ENCODE data around the gene ST3GAL5.
"Not testable (repeated sequence)": the region's sequence is repeated elsewhere in the genome, so short reads cannot be mapped to it uniquely, and the experiment has no call there.

ST3GAL5 gene

GRCh38 chr2:85831735-85832134 is 57.1 kb downstream of the ST3GAL5 start:
- no peak overlapping the region for H3K4me3 ChIP-seq (ENCODE audit: low read length)
- H3K27me3 ChIP-seq (ENCODE audit: control insufficient read depth, insufficient read depth, low read length), result no peaks in the 10 kb centered on the region
- no peaks in the 10 kb centered on the region for H3K9me3 ChIP-seq (ENCODE audit: control insufficient read depth, low read length)

GRCh38 chr2:85830645-85831044 is 58.1 kb downstream of the ST3GAL5 start:
- Histone ChIP-seq H3K27me3 (ENCODE audit: control insufficient read depth, insufficient read depth, low read length) (no peaks in the 10 kb centered on the region), H3K9me3 (ENCODE audit: control insufficient read depth, low read length) (no peaks in the 10 kb centered on the region)

More at GRCh38 chr2:85831735-85832134, 57.1 kb downstream of the ST3GAL5 start:
- no peak overlapping the region for H3K9ac ChIP-seq (ENCODE audit: low read length)
- no peaks in the 10 kb centered on the region for H3K36me3 ChIP-seq (ENCODE audit: control insufficient read depth, insufficient read depth, low read length)
- H3K4me1 ChIP-seq (ENCODE audit: control insufficient read depth, insufficient read depth, low read length), result peaks cover 6% of the 10 kb centered on the region

GRCh38 chr2:85829394-85829793 is 59.4 kb downstream of the ST3GAL5 start:
- not testable (repeated sequence) for H3K9ac ChIP-seq (ENCODE audit: low read length); H3K27me3 ChIP-seq (ENCODE audit: control insufficient read depth, insufficient read depth, low read length); H3K4me1 ChIP-seq (ENCODE audit: control insufficient read depth, insufficient read depth, low read length); H3K4me3 ChIP-seq (ENCODE audit: low read length); H3K9me3 ChIP-seq (ENCODE audit: control insufficient read depth, low read length); H3K36me3 ChIP-seq (ENCODE audit: control insufficient read depth, insufficient read depth, low read length)

More at GRCh38 chr2:85830645-85831044, 58.1 kb downstream of the ST3GAL5 start:
- no peak overlapping the region for H3K9ac ChIP-seq (ENCODE audit: low read length)
- H3K4me1 ChIP-seq (ENCODE audit: control insufficient read depth, insufficient read depth, low read length), result peaks cover 6% of the 10 kb centered on the region
- no peak overlapping the region for H3K4me3 ChIP-seq (ENCODE audit: low read length)
- no peaks in the 10 kb centered on the region for H3K36me3 ChIP-seq (ENCODE audit: control insufficient read depth, insufficient read depth, low read length)

- no peaks in the 10 kb centered on the region for H3K27me3 ChIP-seq (ENCODE audit: control insufficient read depth, insufficient read depth, low read length)
- no peak overlapping the region for H3K9ac ChIP-seq (ENCODE audit: low read length)
- H3K4me3 ChIP-seq (ENCODE audit: low read length), result no peak overlapping the region
- H3K9me3 ChIP-seq (ENCODE audit: control insufficient read depth, low read length), result no peaks in the 10 kb centered on the region
- no peaks in the 10 kb centered on the region for H3K36me3 ChIP-seq (ENCODE audit: control insufficient read depth, insufficient read depth, low read length)
- H3K4me1 ChIP-seq (ENCODE audit: control insufficient read depth, insufficient read depth, low read length), result peaks cover 6% of the 10 kb centered on the region
These were observed 60.1 kb downstream of the ST3GAL5 start for GRCh38 chr2:85828725-85829124.

- H3K4me3 ChIP-seq (ENCODE audit: low read length), result no peak overlapping the region
- H3K27me3 ChIP-seq (ENCODE audit: control insufficient read depth, insufficient read depth, low read length), result no peaks in the 10 kb centered on the region
- H3K9ac ChIP-seq (ENCODE audit: low read length), result peak overlapping the region; percentile 56
- no peaks in the 10 kb centered on the region for H3K9me3 ChIP-seq (ENCODE audit: control insufficient read depth, low read length)
- peaks cover 6% of the 10 kb centered on the region for H3K4me1 ChIP-seq (ENCODE audit: control insufficient read depth, insufficient read depth, low read length)
- no peaks in the 10 kb centered on the region for H3K36me3 ChIP-seq (ENCODE audit: control insufficient read depth, insufficient read depth, low read length)
These were observed 60.8 kb downstream of the ST3GAL5 start for GRCh38 chr2:85827879-85828569.

- no peak overlapping the region for H3K4me3 ChIP-seq (ENCODE audit: low read length)
These were observed 61.6 kb downstream of the ST3GAL5 start for GRCh38 chr2:85826990-85827878.

GRCh38 chr2:85823951-85824350 is 64.8 kb downstream of the ST3GAL5 start:
- H3K27me3 ChIP-seq (ENCODE audit: control insufficient read depth, insufficient read depth, low read length), result no peaks in the 10 kb centered on the region
- peaks cover 6% of the 10 kb centered on the region for H3K4me1 ChIP-seq (ENCODE audit: control insufficient read depth, insufficient read depth, low read length)
- H3K9ac ChIP-seq (ENCODE audit: low read length), result no peak overlapping the region
- no peaks in the 10 kb centered on the region for H3K36me3 ChIP-seq (ENCODE audit: control insufficient read depth, insufficient read depth, low read length)
- no peaks in the 10 kb centered on the region for H3K9me3 ChIP-seq (ENCODE audit: control insufficient read depth, low read length)
- H3K4me3 ChIP-seq (ENCODE audit: low read length), result no peak overlapping the region

More at GRCh38 chr2:85826990-85827878, 61.6 kb downstream of the ST3GAL5 start:
- no peaks in the 10 kb centered on the region for H3K36me3 ChIP-seq (ENCODE audit: control insufficient read depth, insufficient read depth, low read length)
- H3K27me3 ChIP-seq (ENCODE audit: control insufficient read depth, insufficient read depth, low read length), result no peaks in the 10 kb centered on the region
- no peaks in the 10 kb centered on the region for H3K9me3 ChIP-seq (ENCODE audit: control insufficient read depth, low read length)
- H3K4me1 ChIP-seq (ENCODE audit: control insufficient read depth, insufficient read depth, low read length), result peaks cover 6% of the 10 kb centered on the region
- peak overlapping the region; percentile 56 for H3K9ac ChIP-seq (ENCODE audit: low read length)

- Histone ChIP-seq H3K4me1 (ENCODE audit: control insufficient read depth, insufficient read depth, low read length) (peaks cover 4% of the 10 kb centered on the region), H3K4me3 (ENCODE audit: low read length) (no peak overlapping the region), H3K9ac (ENCODE audit: low read length) (no peak overlapping the region), H3K27me3 (ENCODE audit: control insufficient read depth, insufficient read depth, low read length) (peaks cover 6% of the 10 kb centered on the region), H3K36me3 (ENCODE audit: control insufficient read depth, insufficient read depth, low read length) (no peaks in the 10 kb centered on the region), H3K9me3 (ENCODE audit: control insufficient read depth, low read length) (no peaks in the 10 kb centered on the region)
These were observed 66.0 kb downstream of the ST3GAL5 start for GRCh38 chr2:85822766-85823165.

- H3K9me3 ChIP-seq (ENCODE audit: control insufficient read depth, low read length), result no peaks in the 10 kb centered on the region
- H3K4me1 ChIP-seq (ENCODE audit: control insufficient read depth, insufficient read depth, low read length), result no peaks in the 10 kb centered on the region
- no peak overlapping the region for H3K4me3 ChIP-seq (ENCODE audit: low read length)
- H3K9ac ChIP-seq (ENCODE audit: low read length), result no peak overlapping the region
- no peaks in the 10 kb centered on the region for H3K36me3 ChIP-seq (ENCODE audit: control insufficient read depth, insufficient read depth, low read length)
- H3K27me3 ChIP-seq (ENCODE audit: control insufficient read depth, insufficient read depth, low read length), result peaks cover 6% of the 10 kb centered on the region
These were observed 68.8 kb downstream of the ST3GAL5 start for GRCh38 chr2:85819811-85820510.

- Histone ChIP-seq H3K4me3 (ENCODE audit: low read length) (no peak overlapping the region), H3K36me3 (ENCODE audit: control insufficient read depth, insufficient read depth, low read length) (no peaks in the 10 kb centered on the region), H3K9ac (ENCODE audit: low read length) (no peak overlapping the region), H3K9me3 (ENCODE audit: control insufficient read depth, low read length) (no peaks in the 10 kb centered on the region), H3K4me1 (ENCODE audit: control insufficient read depth, insufficient read depth, low read length) (peaks cover 15% of the 10 kb centered on the region), H3K27me3 (ENCODE audit: control insufficient read depth, insufficient read depth, low read length) (peaks cover 6% of the 10 kb centered on the region)
These were observed 73.8 kb downstream of the ST3GAL5 start for GRCh38 chr2:85814802-85815550.

- Histone ChIP-seq H3K36me3 (ENCODE audit: control insufficient read depth, insufficient read depth, low read length) (no peaks in the 10 kb centered on the region), H3K27me3 (ENCODE audit: control insufficient read depth, insufficient read depth, low read length) (peaks cover 6% of the 10 kb centered on the region), H3K4me3 (ENCODE audit: low read length) (no peak overlapping the region), H3K9me3 (ENCODE audit: control insufficient read depth, low read length) (no peaks in the 10 kb centered on the region), H3K9ac (ENCODE audit: low read length) (no peak overlapping the region), H3K4me1 (ENCODE audit: control insufficient read depth, insufficient read depth, low read length) (peaks cover 15% of the 10 kb centered on the region)
These were observed 74.6 kb downstream of the ST3GAL5 start for GRCh38 chr2:85813982-85814801.

Measured in mucosa of stomach (tissue), 1 donor.